SH-SY5Y (cell line): ENCODE results near the gene CCDC12.

Source experiments
- GATA2 ChIP-seq: IDR thresholded peaks from 2 replicates; pipeline ENCODE4 v1.6.1; 2011; ENCODE audit warnings: mild to moderate bottlenecking, low read depth, low read length
- GATA3 ChIP-seq: IDR thresholded peaks from 2 replicates; pipeline ENCODE4 v1.6.1; 2011; ENCODE audit warnings: low read depth, mild to moderate bottlenecking, low read length, moderate library complexity

DNA sequence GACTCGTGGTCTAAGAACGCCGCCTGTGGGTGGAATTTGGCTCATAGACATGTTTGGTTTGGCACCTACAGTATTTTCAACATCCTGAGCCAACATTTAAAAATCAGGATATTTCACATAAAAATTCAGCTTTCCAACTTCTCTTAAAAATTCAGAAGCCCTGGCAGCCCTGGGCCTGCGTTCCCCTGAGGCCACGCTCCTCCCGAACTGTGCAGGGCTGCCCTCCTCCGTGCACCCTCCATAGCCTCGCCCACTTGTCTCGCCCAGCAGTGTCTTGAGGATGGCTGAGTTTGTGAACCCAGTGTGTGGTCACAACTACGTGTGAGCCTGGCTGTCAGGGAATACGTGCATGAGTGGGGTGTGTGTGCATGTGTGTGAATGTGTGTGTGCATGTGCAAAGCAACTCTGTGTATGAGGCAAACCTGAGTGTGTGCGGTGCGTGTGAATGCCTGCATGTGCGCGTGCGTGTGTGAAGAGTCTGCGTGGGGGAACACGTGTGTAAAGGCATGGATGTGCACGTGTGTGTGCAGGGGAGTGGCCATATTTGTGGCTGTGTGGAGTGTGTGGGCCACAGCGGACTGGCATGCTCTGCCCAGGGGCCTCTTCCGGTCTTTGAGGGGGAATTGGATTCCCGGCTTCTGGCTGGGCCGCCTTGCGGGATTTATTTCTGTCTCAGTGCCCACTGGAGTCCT, 68.1 kb downstream of the CCDC12 start:
- no peak for TF ChIP-seq GATA3
- no peak for TF ChIP-seq GATA2
